IMR-90 (cell line): ENCODE data around the gene PRR18. TPM values are rescaled to one million over a fixed set of nuclear protein-coding genes. Genes with fewer than 3 reads are reported as not detected.

Source experiments
- ATAC-seq: fragments of 200-7000 bp; cut with Tn5 transposase; 2 replicates; pipeline ENCODE4 v1.9.1; 2020; ENCODE audit warnings: low read depth, mild to moderate bottlenecking, moderate library complexity
- BruUV-seq: library from RNA; stranded (reverse); fragments of 400-500 nt; replicated peaks from 2 replicates; lab custom pipeline; 2021; lab: Mats Ljungman, UMichigan
- CTCF ChIA-PET: fragments of 300-600 bp; formaldehyde crosslinking; extraction: SDS; loops from one replicate; lab custom pipeline; 2021; ENCODE audit warnings: antibody characterized with exemption; lab: Yijun Ruan, JAX
- POLR2A ChIA-PET: fragments of 300-600 bp; sonication (Branson Sonifier 250); formaldehyde crosslinking; loops from one replicate; lab custom pipeline; 2022; ENCODE audit warnings: antibody characterized with exemption; ENCODE audit not compliant: unreplicated experiment; lab: Charles Lee
- DNase-seq: peaks from one replicate; pipeline ENCODE4 v3.0.0; 2013
- H2AFZ ChIP-seq: replicated peaks from 2 replicates; pipeline ENCODE3; 2013; ENCODE audit warnings: low read length, mild to moderate bottlenecking; ENCODE audit not compliant: poor library complexity
- H2AK5ac ChIP-seq: 2 replicates; pipeline ENCODE4 v1.6.1; 2013; ENCODE audit warnings: low read depth, low read length, inconsistent platforms
- H2AK9ac ChIP-seq: replicated peaks from 2 replicates; pipeline ENCODE3; 2013; ENCODE audit warnings: mild to moderate bottlenecking, low read depth, low read length, moderate library complexity; ENCODE audit not compliant: poor library complexity
- H2BK120ac ChIP-seq: 2 replicates; pipeline ENCODE4 v1.6.1; 2013; ENCODE audit warnings: low read depth, low read length, inconsistent platforms
- H2BK15ac ChIP-seq: 3 replicates; pipeline ENCODE4 v1.6.1; 2013; ENCODE audit warnings: low read depth, low read length, inconsistent platforms
- H2BK20ac ChIP-seq: 2 replicates; pipeline ENCODE4 v1.6.1; 2013; ENCODE audit warnings: low read depth, mild to moderate bottlenecking, inconsistent platforms, low read length, moderate library complexity
- H2BK5ac ChIP-seq: 2 replicates; pipeline ENCODE4 v1.6.1; 2013; ENCODE audit warnings: mild to moderate bottlenecking, low read depth, low read length, inconsistent platforms; ENCODE audit not compliant: poor library complexity, severe bottlenecking
- H3K14ac ChIP-seq: replicated peaks from 2 replicates; pipeline ENCODE4 v1.6.1; 2013; ENCODE audit warnings: low read depth, low read length, inconsistent platforms
- H3K18ac ChIP-seq: 2 replicates; pipeline ENCODE4 v1.6.1; 2013; ENCODE audit warnings: low read depth, low read length, control low read depth
- H3K23ac ChIP-seq: 2 replicates; pipeline ENCODE4 v1.6.1; 2013; ENCODE audit warnings: low read depth, low read length, inconsistent platforms
- H3K27ac ChIP-seq: 2 replicates; pipeline ENCODE4 v1.5.1; 2013; ENCODE audit warnings: mild to moderate bottlenecking, control low read depth, low read length; ENCODE audit not compliant: insufficient read depth
- H3K27me3 ChIP-seq: 2 replicates; pipeline ENCODE4 v1.6.1; 2013; ENCODE audit warnings: low read length; ENCODE audit not compliant: control insufficient read depth, insufficient read depth
- H3K36me3 ChIP-seq: 2 replicates; pipeline ENCODE4 v1.6.1; 2013; ENCODE audit warnings: low read length, mixed read lengths; ENCODE audit not compliant: control insufficient read depth, insufficient read depth
- H3K4ac ChIP-seq: 2 replicates; pipeline ENCODE4 v1.6.1; 2013; ENCODE audit warnings: low read depth, low read length, inconsistent platforms
- H3K4me1 ChIP-seq: 2 replicates; pipeline ENCODE4 v1.6.1; 2013; ENCODE audit warnings: low read length, mixed read lengths; ENCODE audit not compliant: control insufficient read depth, insufficient read depth
- H3K4me2 ChIP-seq: 2 replicates; pipeline ENCODE4 v1.6.1; 2013; ENCODE audit warnings: low read depth, mild to moderate bottlenecking, control low read depth, low read length, moderate library complexity
- H3K4me3 ChIP-seq: 2 replicates; pipeline ENCODE4 v1.5.1; 2013; ENCODE audit warnings: low read depth, mild to moderate bottlenecking, control low read depth, low read length, moderate library complexity; ENCODE audit not compliant: insufficient read depth
- H3K56ac ChIP-seq: 2 replicates; pipeline ENCODE4 v1.6.1; 2013; ENCODE audit warnings: low read length, inconsistent platforms; ENCODE audit not compliant: insufficient read depth; ENCODE audit errors: extremely low read depth
- H3K79me1 ChIP-seq, 2 experiments: 2 replicates each; pipeline ENCODE4 v1.6.1; 2013; ENCODE audit warnings: low read length in 2 of 2, inconsistent platforms in 1 of 2, low read depth in 1 of 2
- H3K9ac ChIP-seq: 2 replicates; pipeline ENCODE4 v1.6.1; 2013; ENCODE audit warnings: low read depth, low read length, control low read depth
- H3K9me1 ChIP-seq: 2 replicates; pipeline ENCODE4 v1.6.1; 2013; ENCODE audit warnings: low read length, inconsistent platforms; ENCODE audit not compliant: insufficient read depth
- H3K9me3 ChIP-seq: 2 replicates; pipeline ENCODE4 v1.6.1; 2013; ENCODE audit warnings: low read length; ENCODE audit not compliant: control insufficient read depth, insufficient read depth
- H4K20me1 ChIP-seq: 2 replicates; pipeline ENCODE4 v1.6.1; 2013; ENCODE audit warnings: low read length, inconsistent platforms; ENCODE audit not compliant: insufficient read depth
- H4K5ac ChIP-seq: 2 replicates; pipeline ENCODE4 v1.6.1; 2013; ENCODE audit warnings: mild to moderate bottlenecking, low read depth, low read length, control low read depth
- H4K8ac ChIP-seq, 2 experiments: 2 replicates each; pipeline ENCODE4 v1.6.1; 2013; ENCODE audit warnings: low read depth in 2 of 2, low read length in 2 of 2, control low read depth in 1 of 2, inconsistent platforms in 1 of 2
- H4K91ac ChIP-seq: 2 replicates; pipeline ENCODE4 v1.6.1; 2013; ENCODE audit warnings: low read depth, low read length, inconsistent platforms; ENCODE audit not compliant: insufficient read depth
- CHD1 ChIP-seq: IDR thresholded peaks from 2 replicates; pipeline ENCODE4 v1.6.1; 2012; ENCODE audit warnings: low read depth, low read length, improper control_type of control experiment
- CTCF ChIP-seq: conservative IDR thresholded peaks from 2 replicates; pipeline ENCODE4 v1.5.1; 2012; ENCODE audit warnings: mild to moderate bottlenecking, low read depth, low read length, improper control_type of control experiment
- MAFK ChIP-seq: IDR thresholded peaks from 2 replicates; pipeline ENCODE4 v1.6.1; 2012; ENCODE audit warnings: low read depth, low read length, improper control_type of control experiment
- MAZ ChIP-seq: IDR thresholded peaks from 2 replicates; pipeline ENCODE4 v1.6.1; 2012; ENCODE audit warnings: low read depth, mild to moderate bottlenecking, low read length, improper control_type of control experiment, moderate library complexity, borderline replicate concordance
- USF2 ChIP-seq: fragments of 150-350 bp; IDR thresholded peaks from 2 replicates; pipeline ENCODE4 v1.6.1; 2017; ENCODE audit warnings: mild to moderate bottlenecking, antibody characterized with exemption, low read length, low read depth
- WGBS, 2 experiments: methylation state at CpG; one replicate each; pipeline versions ENCODE4 v1.1.5 to v1.1.7; 2013; ENCODE audit warnings: missing lambda C conversion rate in 2 of 2; ENCODE audit not compliant: insufficient read length in 1 of 2; ENCODE audit errors: extremely low coverage in 2 of 2; 5-methylcytosine and 5-hydroxymethylcytosine counted together
- dilution Hi-C: fragments of 300-500 bp; cut with HindIII; formaldehyde crosslinking; loops from one replicate; pipeline ENCODE4 v1.14.3; 2018; ENCODE audit warnings: low sequenced_read_pairs; ENCODE audit not compliant: unreplicated experiment
- in situ Hi-C: fragments of 300-500 bp; cut with MboI; formaldehyde crosslinking; loops from 3 replicates; pipeline ENCODE4 v1.14.3; 2019; ENCODE audit warnings: low sequenced_read_pairs, inconsistent platforms, mixed read lengths
- intact Hi-C: fragments of 100-400 bp; cut with micrococcal nuclease; formaldehyde crosslinking; loops from 2 replicates; pipeline ENCODE4 v1.10.0; 2022
- polyA plus RNA-seq, 3 experiments: library from polyadenylated mRNA; depleted of rRNA; stranded (reverse); fragments of >200 nt; gene quantifications; 2 replicates each; pipeline ENCODE4 v1.2.3, GENCODE V29; 2012; ENCODE audit warnings: low replicate concordance in 1 of 3
- total RNA-seq: library from RNA; depleted of rRNA; stranded (reverse); fragments of >200 nt; gene quantifications from 2 replicates; pipeline ENCODE4 v1.2.3, GENCODE V29; 2012

PRR18 gene
- total and polyA plus RNA-seq, 2 of the 4 experiments (the other 2 are of a cell fraction), result not detected

GRCh38 chr6:166310634-166311033 lies 2.4 kb upstream of the PRR18 start:
- Histone ChIP-seq H4K8ac (no peak overlapping the region), H2AK5ac (no peak overlapping the region), H3K9ac (no peak overlapping the region), H3K36me3 (no peaks in the 10 kb centered on the region), H4K5ac (no peak overlapping the region), H3K23ac (no peak overlapping the region), H4K91ac (no peak overlapping the region), H3K18ac (no peak overlapping the region), H3K4ac (no peak overlapping the region), H2BK120ac (no peak overlapping the region), H3K4me3 (no peak overlapping the region), H3K4me2 (no peak overlapping the region), H3K14ac (no peak overlapping the region), H3K9me1 (no peaks in the 10 kb centered on the region), H3K4me1 (no peaks in the 10 kb centered on the region; the same call in 1 of the 2 replicates), H3K27me3 (peaks cover 45% of the 10 kb centered on the region), H4K20me1 (no peaks in the 10 kb centered on the region), H2BK20ac (no peak overlapping the region), H2BK5ac (no peak overlapping the region), H2AFZ (no peak overlapping the region), H3K56ac (no peak overlapping the region), H3K79me1 (no peaks in the 10 kb centered on the region), H3K9me3 (no peaks in the 10 kb centered on the region), H2AK9ac (no peak overlapping the region), H3K27ac (no peak overlapping the region), H2BK15ac (no peak overlapping the region)
- intact Hi-C loops, result no loop called here
- POLR2A ChIA-PET, result no interaction called here
- 87% methylated on average over 5 of the region's 12 CpGs; no CpG with 5 or more reads in 1 of the 2 experiments for WGBS, 2 experiments
- no peak for DNase-seq
- ATAC-seq, result no peak
- dilution Hi-C loops, result no loop called here
- no TSS peak for BruUV-seq
- CTCF ChIA-PET, result interaction anchor here (0.5 to 1.6 kb wide), 3 partner anchors 16 to 278 kb away, joined by 3 to 6 read pairs (median 3); no protein-coding TSS in a partner anchor
- in situ Hi-C loops, result no loop called here
- TF ChIP-seq USF2 (no peak), MAZ (no peak), CTCF (no peak), MAFK (no peak), CHD1 (no peak)
